ENCODE data around the gene LRRC2.

DNA sequence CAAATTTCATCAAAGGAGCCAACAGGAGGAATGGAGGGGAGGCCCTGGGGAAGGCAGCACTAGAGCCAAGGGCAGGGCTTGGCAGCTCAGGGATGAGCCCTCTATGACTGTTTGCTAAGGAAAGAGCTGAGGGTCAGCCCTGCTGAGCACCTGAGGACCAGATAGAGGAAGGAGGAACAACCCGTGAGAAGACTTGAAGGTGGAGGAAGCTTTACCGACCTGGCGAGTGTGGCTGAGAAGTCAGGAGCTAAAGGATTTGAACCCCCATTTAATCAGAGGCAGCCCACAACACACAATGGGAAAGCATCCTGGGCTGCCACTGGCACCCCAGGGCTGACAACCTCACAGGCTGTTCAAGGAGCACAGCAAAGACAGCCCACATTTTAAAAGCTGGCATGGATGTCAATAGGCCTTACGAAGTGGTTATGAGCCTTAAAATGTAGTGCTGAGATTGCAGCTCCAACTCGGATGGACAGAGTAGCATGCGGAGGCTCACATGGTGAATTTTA is 20.7 kb upstream of the LRRC2 start:
- TF ChIP-seq, protein P1, sequence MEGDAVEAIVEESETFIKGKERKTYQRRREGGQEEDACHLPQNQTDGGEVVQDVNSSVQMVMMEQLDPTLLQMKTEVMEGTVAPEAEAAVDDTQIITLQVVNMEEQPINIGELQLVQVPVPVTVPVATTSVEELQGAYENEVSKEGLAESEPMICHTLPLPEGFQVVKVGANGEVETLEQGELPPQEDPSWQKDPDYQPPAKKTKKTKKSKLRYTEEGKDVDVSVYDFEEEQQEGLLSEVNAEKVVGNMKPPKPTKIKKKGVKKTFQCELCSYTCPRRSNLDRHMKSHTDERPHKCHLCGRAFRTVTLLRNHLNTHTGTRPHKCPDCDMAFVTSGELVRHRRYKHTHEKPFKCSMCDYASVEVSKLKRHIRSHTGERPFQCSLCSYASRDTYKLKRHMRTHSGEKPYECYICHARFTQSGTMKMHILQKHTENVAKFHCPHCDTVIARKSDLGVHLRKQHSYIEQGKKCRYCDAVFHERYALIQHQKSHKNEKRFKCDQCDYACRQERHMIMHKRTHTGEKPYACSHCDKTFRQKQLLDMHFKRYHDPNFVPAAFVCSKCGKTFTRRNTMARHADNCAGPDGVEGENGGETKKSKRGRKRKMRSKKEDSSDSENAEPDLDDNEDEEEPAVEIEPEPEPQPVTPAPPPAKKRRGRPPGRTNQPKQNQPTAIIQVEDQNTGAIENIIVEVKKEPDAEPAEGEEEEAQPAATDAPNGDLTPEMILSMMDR (CRISPR knock-in tag; IDR thresholded peaks at IDR 0.05): no peak
- TF ChIP-seq PHF8 (CRISPR knock-in tag; IDR thresholded peaks at IDR 0.05) (no peak), SMAD1 (CRISPR knock-in tag; IDR thresholded peaks at IDR 0.05; ENCODE audit: borderline replicate concordance, low read depth) (no peak), CEBPB (IDR thresholded peaks at IDR 0.05; ENCODE audit: borderline replicate concordance, low read depth, low read length) (no peak), SMC3 (IDR thresholded peaks at IDR 0.05; ENCODE audit: low read length) (no peak), MYC (CRISPR knock-in tag; IDR thresholded peaks at IDR 0.05; ENCODE audit: borderline replicate concordance) (no peak), TAF1 (CRISPR knock-in tag; IDR thresholded peaks at IDR 0.05) (no peak), NFIC (IDR thresholded peaks at IDR 0.05; ENCODE audit: low read length) (no peak)
- TF ChIP-seq, protein P2, sequence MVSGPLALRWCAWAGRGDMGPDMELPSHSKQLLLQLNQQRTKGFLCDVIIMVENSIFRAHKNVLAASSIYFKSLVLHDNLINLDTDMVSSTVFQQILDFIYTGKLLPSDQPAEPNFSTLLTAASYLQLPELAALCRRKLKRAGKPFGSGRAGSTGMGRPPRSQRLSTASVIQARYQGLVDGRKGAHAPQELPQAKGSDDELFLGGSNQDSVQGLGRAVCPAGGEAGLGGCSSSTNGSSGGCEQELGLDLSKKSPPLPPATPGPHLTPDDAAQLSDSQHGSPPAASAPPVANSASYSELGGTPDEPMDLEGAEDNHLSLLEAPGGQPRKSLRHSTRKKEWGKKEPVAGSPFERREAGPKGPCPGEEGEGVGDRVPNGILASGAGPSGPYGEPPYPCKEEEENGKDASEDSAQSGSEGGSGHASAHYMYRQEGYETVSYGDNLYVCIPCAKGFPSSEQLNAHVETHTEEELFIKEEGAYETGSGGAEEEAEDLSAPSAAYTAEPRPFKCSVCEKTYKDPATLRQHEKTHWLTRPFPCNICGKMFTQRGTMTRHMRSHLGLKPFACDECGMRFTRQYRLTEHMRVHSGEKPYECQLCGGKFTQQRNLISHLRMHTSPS (CRISPR knock-in tag; IDR thresholded peaks at IDR 0.05; ENCODE audit: low read depth): no peak
- TF ChIP-seq, protein P3, sequence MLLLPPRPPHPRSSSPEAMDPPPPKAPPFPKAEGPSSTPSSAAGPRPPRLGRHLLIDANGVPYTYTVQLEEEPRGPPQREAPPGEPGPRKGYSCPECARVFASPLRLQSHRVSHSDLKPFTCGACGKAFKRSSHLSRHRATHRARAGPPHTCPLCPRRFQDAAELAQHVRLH (CRISPR knock-in tag; IDR thresholded peaks at IDR 0.05; ENCODE audit: borderline replicate concordance, low read depth): no peak

All from HepG2 (cell line).